ENCODE data around the gene RPS15.
A peak's percentile ranks its signal among the peaks of the same experiment; 100 is the strongest.

DNA sequence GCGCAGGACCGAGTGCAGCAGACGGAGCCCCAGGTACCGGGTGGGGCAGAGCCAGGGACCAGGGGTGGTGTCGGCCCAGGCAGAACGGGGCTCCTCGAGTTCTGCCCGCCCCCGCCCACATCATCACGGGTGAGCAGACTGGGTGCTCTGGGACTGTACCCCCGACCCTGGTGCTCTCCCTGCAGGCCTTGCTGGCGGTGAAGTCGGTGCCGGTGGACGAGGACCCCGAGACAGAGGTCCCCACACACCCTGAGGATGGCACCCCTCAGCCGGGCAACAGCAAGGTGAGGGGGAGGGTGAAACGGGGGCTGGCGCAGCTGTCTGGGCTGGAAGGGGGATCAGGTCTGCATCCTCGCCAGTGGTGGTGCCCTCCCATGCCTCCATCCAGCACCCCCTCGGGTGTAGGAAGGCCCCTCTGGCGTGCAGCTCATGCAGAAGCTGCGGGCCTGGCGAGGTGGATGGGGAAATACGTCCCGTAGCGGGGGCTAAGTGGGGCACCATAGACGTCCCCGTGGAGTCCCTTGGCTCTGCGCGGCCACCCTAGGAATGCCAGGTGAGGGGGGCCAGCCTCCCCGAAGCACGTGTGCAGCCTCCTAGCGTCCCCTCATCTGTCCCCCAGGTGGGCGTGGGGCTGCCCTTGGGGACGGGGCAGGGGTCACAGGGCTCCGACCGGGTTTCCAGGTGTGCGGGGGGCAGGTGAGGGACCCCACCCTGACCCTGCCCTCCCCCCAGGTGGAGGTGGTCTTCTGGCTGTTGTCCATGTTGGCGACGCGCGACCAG, 18.1 kb downstream of the RPS15 start:
- TF ChIP-seq, protein P1, sequence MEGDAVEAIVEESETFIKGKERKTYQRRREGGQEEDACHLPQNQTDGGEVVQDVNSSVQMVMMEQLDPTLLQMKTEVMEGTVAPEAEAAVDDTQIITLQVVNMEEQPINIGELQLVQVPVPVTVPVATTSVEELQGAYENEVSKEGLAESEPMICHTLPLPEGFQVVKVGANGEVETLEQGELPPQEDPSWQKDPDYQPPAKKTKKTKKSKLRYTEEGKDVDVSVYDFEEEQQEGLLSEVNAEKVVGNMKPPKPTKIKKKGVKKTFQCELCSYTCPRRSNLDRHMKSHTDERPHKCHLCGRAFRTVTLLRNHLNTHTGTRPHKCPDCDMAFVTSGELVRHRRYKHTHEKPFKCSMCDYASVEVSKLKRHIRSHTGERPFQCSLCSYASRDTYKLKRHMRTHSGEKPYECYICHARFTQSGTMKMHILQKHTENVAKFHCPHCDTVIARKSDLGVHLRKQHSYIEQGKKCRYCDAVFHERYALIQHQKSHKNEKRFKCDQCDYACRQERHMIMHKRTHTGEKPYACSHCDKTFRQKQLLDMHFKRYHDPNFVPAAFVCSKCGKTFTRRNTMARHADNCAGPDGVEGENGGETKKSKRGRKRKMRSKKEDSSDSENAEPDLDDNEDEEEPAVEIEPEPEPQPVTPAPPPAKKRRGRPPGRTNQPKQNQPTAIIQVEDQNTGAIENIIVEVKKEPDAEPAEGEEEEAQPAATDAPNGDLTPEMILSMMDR (optimal IDR thresholded peaks at IDR 0.05 in 1 of 3, IDR thresholded peaks at IDR 0.05 in 1 of 3, conservative IDR thresholded peaks at IDR 0.05 in 1 of 3; ENCODE audit: extremely low read depth in 1 of 3, insufficient read depth in 2 of 3, low read length in 3 of 3) = no peak
- peak; percentile 22 for TF ChIP-seq EZH2 (IDR thresholded peaks at IDR 0.05; ENCODE audit: low read length)

All from keratinocyte (primary cell).